HG03139 (cell line): ENCODE measurements around the gene CYP27A1.
"Not testable (repeated sequence)": the region's sequence is repeated elsewhere in the genome, so short reads cannot be mapped to it uniquely, and the experiment has no call there.

Source experiments
- ATAC-seq: cut with Tn5 transposase; IDR thresholded peaks from one replicate; pipeline ENCODE4 v1.9.1; 2021; ENCODE audit not compliant: unreplicated experiment

Gene CYP27A1

DNA sequence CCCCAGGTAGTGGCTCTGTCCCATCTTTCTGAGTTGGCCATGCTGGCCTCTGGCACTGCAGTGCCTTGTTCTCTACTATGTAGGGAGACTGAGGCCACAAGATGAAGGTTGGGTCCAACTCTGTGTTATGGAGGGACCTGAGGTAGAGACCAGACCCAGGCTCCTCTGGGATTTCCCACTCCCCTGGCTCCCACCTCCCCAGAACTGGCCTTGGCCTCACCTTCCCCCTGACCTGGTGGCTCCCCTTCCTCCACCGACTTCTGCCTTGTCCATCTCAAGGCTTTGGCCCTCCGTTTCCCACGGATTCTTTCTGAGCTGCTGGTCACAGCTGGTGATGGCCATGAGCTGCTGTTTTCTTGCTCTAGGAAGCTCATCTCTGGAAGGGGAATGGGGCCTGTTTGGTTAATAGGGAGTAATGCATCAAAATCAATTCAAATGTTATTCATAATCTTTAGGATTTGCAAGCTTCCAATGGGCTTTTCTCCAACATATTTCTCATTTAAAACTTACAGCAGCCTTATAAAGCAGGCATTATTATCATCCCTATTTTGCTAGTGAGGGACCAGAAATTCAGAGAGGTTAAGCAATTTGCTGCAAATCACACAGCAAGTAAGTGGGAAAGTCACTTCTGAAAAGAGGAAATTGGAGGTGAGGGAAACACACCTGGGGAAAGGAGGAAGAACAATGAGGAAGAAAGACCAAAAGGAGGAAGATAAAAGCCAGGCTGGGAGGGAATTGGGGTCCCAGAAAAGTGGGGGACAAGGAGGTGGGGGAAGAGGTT is 48.8 kb downstream of the CYP27A1 start:
- no peak for ATAC-seq

DNA sequence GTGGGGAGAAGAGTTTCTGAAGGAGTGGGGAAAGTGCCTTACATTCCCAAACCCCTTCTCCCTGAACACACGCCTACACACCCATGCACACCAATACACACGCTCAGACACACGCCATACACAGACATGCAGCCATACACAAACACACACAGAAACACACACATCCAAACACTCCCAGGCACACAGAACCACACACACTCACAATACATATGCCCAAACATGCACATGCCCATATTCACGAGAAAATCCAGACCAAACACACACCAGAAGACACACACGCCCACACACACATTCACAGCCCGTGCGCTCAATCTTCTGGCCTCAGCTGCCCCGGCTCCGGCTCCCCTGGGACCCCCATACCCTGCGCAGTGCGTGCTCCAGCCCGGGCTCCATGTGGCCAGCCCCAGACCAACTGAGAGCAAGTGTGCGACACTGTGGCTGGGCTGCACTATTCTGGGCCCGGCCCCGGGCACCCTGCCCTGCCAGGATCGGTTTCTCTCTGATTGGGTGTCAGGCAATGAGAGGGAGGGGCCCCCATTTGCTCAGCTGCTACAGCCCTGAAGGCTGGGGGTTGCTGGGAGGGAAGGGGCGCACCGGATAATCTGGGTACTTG is 49.5 kb downstream of the CYP27A1 start, which contains the start of gene PRKAG3:
PRKAG3 (minus strand) TSS at position 426 of the 613 bp plus-strand sequence.
- ATAC-seq, result no peak

DNA sequence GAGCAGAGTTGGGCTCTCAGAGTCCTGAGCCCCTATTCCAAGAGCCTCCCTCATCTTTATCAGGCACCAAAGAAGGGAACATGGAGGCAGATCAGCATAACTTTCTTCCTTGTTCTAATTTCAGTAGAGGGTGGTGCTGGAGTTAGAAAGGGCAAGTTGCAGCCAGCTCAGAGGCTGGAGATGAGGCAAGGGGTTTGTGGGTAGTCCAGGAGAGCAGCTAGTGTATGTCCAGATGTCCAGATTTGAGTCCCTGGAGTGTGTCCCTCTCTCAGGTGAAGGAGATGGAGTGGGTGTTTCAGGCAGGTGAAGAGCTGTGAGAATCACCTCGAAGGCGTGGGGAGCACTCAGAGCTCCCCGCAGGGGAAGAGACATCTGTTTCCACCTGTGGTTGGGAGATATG is 50.1 kb downstream of the CYP27A1 start:
- ATAC-seq, result no peak

GRCh38 chr2:218832520-218832919 is 50.6 kb downstream of the CYP27A1 start:
- no peak for ATAC-seq

DNA sequence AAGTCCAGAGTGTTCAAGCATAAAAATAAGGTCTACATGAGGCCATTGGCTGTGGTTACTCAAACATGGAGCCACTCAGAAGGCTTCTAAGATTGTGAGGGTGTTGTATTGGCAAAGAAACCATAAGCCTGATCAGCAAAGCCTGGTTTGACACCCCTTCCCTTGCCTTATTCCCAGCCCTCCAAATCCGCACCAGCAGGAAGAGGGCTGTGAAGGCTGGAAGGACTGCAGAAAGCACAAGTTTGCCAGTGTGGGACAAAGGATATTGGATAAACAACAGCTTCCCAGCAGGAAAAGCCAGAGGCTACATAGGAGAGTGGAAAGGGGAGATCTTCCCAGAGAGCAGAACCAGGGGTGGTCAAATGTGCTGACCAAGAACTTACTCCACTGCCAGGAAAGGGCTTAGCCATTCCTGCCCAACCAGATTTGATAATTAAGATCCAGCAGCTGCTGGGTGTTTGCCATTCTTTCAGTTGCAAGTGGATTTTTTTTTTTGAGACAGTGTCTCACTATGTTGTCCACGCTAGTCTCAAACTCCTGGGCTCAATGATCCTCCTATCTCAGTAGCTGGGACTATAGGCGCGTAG is 51.2 kb downstream of the CYP27A1 start:
- no peak for ATAC-seq

GRCh38 chr2:218834685-218835084 is 52.7 kb downstream of the CYP27A1 start:
- no peak for ATAC-seq

GRCh38 chr2:218837495-218837894 is 55.5 kb downstream of the CYP27A1 start:
- ATAC-seq, result no peak

DNA sequence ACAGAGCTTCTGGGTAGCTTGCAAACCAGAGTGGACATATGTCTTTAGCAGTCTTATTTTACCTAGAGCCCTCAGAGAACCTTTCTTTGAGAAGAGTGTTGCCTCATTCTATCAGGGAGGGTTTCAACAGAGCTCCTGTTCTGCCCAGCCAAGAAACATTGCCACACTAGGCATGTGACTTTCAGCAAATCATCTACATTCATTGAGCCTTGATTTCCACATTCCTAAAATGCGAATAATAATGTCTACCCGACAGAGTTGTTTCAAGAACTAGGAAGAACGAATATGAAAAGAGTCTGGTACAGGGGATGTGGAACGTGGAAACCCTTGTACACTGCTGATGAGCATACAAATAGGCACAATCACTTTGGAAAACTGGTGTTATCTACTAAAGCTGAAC is 57.5 kb downstream of the CYP27A1 start:
- ATAC-seq, result no peak

DNA sequence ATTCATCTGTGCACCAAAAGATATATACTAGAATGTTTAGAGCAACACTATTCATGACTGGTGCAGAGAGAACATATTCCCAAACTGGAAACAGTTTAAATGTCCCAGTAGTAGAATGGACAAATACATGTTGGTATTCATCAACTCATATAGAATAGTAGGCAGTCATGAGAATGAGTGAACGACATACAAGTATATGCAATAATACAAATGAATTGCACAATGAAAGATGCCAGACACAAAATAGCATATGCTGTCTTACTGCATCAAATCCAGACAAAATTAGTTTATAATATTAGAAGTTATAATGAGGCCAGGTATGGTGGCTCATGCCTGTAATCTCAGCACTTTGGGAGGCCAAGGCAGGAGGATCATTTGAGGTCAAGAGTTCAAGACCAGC is 57.9 kb downstream of the CYP27A1 start:
- no peak for ATAC-seq

DNA sequence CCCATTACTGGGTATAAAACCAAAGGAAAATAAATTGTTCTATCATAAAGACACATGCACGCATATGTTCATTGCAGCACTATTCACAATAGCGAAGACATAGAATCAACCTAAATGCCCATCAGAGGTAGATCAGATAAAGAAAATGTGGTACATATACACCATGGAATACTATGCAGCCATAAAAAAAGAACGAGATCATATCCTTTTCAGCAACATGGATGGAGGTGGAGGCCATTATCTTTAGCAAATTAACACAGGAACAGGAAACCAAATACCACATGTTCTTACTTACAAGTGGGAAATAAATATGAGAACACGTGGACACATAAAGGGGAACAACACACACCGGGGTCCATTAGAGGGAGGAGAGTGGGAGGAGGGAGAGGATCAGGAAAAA is 62.4 kb downstream of the CYP27A1 start:
- not testable (repeated sequence) for ATAC-seq

GRCh38 chr2:218846963-218847362 is 65.0 kb downstream of the CYP27A1 start:
- ATAC-seq, result not testable (repeated sequence)

DNA sequence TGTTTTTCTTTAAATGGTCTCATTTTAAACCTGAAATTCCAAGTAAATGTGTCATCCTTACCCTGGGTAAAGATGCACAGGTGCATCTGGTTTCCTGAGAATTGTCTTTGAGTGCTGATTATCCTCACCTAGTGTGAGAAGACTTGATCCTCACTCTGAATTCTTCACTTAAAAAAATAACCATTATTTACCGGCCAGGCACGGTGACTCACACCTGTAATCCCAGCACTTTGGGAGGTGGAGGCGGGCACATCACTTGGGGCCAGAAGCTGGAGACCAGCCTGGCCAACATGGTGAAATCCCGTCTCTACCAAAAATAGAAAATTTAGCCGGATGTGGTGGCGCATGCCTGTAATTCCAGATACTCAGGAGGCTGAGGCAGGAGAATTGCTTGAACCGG is 67.8 kb downstream of the CYP27A1 start:
- ATAC-seq, result no peak

- ATAC-seq, result no peak
Observed at GRCh38 chr2:218850796-218851195, 68.8 kb downstream of the CYP27A1 start.

- no peak for ATAC-seq
Observed at GRCh38 chr2:218851286-218851685, 69.3 kb downstream of the CYP27A1 start.

GRCh38 chr2:218852911-218853667 is 71.1 kb downstream of the CYP27A1 start:
- ATAC-seq, result no peak

DNA sequence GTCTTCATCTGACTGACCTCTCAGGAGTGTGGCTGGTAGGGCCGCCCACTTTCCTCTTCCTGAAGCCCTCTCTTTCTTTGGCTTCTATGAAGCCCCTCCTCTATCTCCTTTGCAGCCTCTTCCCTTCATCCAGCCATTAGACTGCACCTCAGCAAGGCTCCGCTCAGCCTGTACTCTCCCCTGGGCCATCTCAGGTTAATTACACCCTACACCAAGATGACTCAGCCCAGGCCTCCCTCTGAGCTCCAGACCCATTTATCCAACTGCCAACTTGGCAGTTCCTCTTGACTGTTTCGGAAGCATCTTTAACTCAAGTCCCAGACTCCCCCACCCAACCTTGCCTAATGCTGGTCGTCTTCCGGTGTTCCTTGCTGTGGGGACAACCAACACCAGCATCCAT is 71.8 kb downstream of the CYP27A1 start:
- no peak for ATAC-seq

GRCh38 chr2:218854860-218855259 is 72.9 kb downstream of the CYP27A1 start:
- ATAC-seq, result no peak

GRCh38 chr2:218855305-218856166 is 73.6 kb downstream of the CYP27A1 start:
- ATAC-seq, result no peak

DNA sequence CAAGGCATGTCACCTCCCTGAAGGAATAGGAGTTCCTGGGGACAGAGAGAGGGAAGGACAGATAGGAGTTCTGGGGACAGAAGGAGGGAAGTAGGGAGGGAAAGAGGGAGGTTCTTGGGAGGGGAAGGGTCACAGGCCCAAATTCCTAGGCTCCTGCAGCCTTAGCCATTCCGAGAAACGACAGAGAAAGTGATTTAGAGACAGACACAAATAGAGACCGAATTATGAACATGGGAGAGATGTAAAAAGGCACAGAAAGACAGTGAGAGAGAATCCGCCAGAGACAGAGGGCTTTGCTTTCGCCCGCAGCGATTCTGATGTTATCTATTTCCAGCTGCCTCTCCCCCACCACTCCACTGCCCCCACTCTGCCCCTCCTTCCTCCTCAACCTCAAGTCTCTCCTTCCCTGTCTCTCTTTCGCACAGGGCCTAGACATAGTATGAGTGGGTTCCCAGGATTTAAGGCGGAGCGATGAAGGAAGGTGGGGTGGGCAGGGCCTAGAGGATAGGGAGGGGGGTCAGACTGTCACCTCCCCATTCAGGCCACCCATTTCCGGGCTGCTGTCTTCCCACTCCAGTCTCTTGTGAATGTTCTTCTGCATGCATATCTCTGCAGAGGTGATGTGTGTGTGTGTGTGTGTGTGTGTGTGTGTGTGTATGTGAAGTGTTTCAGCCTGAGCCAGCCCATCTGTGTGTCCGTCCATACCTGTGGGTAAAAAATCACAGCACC is 74.4 kb downstream of the CYP27A1 start:
- no peak for ATAC-seq

DNA sequence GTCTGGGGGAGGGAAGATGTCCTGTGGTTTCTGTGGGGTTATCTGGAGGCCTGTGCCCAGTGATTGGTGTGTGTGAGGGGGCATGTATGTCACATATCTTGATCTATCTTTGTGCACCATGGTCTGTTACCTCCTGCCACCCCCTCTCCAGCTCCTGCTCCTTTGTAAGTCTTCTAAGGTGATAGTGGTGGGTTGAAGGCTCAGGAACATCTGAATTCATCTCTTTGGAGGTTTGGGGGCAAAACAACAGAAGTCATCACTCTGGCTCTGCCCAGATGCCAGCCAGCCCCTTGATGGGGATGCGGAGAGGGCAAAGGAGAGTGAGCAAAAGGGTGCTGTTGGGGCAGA is 74.9 kb downstream of the CYP27A1 start:
- no peak for ATAC-seq
